Measurements from ENCODE around the gene FRA10AC1.

FRA10AC1 gene

DNA sequence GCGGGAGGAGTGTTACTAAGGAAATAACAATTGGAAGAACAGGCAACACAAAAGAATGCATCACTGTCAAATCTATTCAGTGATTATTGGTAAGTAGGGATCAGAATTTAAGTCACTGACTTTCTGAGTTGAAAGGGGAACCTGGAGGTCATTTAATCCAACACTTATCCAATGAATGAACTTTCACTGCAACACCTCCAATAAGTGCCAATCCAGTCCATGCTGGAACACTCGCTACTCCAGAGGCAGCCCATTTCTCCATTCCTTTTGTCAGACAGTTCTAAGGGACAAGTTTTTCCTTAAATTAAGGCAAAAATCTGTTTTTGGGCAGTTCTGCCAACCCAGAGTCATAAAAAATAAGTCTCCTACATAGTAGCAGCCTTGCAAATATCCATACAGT, 29.5 kb downstream of the FRA10AC1 start:
- no peak for DNase-seq (ENCODE audit: extremely low read depth, low read depth)
- H3K4me3 ChIP-seq (replicated peaks; ENCODE audit: low read depth, low read length), result no peak overlapping the region
- TF ChIP-seq, protein P1, sequence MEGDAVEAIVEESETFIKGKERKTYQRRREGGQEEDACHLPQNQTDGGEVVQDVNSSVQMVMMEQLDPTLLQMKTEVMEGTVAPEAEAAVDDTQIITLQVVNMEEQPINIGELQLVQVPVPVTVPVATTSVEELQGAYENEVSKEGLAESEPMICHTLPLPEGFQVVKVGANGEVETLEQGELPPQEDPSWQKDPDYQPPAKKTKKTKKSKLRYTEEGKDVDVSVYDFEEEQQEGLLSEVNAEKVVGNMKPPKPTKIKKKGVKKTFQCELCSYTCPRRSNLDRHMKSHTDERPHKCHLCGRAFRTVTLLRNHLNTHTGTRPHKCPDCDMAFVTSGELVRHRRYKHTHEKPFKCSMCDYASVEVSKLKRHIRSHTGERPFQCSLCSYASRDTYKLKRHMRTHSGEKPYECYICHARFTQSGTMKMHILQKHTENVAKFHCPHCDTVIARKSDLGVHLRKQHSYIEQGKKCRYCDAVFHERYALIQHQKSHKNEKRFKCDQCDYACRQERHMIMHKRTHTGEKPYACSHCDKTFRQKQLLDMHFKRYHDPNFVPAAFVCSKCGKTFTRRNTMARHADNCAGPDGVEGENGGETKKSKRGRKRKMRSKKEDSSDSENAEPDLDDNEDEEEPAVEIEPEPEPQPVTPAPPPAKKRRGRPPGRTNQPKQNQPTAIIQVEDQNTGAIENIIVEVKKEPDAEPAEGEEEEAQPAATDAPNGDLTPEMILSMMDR (IDR thresholded peaks at IDR 0.05; ENCODE audit: low read depth, low read length, missing control alignments), result no peak

DNA sequence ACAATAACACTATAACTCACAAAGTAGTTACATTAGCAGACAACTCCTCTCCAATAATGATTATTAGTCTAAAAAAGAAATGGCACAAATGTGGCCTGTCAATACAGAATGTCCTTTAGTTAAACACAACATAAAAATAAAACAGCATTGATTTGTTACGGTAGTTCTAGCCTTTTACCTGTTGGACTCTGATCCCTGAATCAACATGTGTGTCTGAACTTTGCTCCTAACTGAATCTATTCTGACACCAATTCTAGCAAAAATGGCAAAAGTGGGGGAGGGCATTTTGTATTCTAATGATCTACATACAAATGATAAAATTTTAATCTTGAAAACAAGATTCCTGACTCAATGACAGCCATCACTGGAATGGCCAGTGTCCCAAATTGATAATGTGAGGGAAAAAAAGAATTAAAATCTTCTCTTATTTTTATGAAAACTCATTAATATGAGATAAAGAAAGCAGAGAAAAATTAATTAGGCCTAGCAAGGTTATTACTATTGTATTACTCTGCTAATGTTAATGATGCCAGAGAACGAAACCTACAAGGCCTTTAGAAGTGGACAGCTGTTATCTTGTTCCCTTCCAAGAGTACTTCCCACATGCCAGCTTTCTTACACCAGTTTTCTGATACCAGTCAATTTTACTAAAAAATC, 30.2 kb downstream of the FRA10AC1 start:
- DNase-seq (ENCODE audit: extremely low read depth, low read depth), result no peak
- no peak overlapping the region for H3K4me3 ChIP-seq (replicated peaks; ENCODE audit: low read depth, low read length)
- TF ChIP-seq, protein P1 (IDR thresholded peaks at IDR 0.05; ENCODE audit: low read depth, low read length, missing control alignments), result no peak

DNA sequence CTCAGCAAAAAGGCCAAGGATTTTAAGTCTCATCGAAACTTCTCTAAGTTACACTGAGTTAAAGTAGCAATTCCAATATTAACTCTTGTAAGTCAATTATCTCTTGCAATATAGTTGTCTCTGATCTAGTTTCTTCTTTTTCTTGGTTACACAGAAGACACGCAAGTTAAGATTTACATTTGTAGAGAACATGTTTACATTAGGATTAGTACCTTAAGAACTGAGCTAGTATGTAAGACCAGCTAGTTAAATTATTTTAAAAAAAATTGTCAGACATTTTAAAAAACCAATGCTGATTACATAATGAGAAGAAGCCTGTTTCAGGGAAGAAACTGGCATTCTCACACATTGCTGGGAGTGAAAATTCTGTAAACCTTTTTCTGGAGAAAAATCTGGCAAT, 31.4 kb downstream of the FRA10AC1 start:
- TF ChIP-seq, protein P1 (IDR thresholded peaks at IDR 0.05; ENCODE audit: low read depth, low read length, missing control alignments), result no peak
- DNase-seq (ENCODE audit: extremely low read depth, low read depth), result no peak

DNA sequence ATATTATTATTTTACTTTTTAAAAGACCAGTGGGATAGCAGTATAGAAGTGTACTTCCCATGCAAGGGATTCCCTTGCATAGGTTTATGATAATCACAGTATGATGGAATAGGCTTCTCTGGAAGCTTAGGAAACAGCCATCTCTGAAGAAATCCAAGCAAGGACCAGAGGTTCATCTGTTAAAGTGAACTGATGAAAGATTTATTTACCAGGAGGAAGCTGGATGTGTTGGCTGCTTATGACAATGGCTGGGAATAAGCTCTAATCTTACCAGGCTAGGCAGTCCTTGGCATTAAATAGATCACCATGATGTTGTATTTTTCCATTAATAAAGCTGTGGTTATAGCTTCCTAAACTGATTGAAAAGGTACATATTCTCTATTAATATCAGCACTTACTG, 32.0 kb downstream of the FRA10AC1 start:
- TF ChIP-seq, protein P1 (IDR thresholded peaks at IDR 0.05; ENCODE audit: low read depth, low read length, missing control alignments), result no peak
- H3K4me3 ChIP-seq (replicated peaks; ENCODE audit: low read depth, low read length), result no peak overlapping the region
- DNase-seq (ENCODE audit: extremely low read depth, low read depth), result no peak

More for the DNA sequence above, 31.4 kb downstream of the FRA10AC1 start:
- no peak overlapping the region for H3K4me3 ChIP-seq (replicated peaks; ENCODE audit: low read depth, low read length)

DNA sequence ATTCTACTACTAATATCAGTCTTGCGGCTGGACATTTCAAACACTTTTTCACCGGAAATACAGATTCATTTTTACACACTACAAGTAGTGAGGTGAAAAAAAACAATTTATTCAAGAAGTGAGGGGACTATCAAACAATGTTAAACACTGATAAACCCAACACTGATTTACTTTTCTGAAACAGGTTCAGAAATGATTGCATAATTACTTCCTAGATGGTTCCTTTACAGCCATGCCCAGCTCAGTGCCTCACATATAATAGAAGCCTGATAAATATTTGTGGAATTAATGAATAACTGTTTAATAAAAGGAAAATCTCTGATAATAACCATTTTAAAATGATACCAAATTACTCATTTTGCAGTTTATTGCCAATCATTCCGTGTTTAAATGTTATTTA, 34.6 kb downstream of the FRA10AC1 start:
- TF ChIP-seq, protein P1 (IDR thresholded peaks at IDR 0.05; ENCODE audit: low read depth, low read length, missing control alignments), result no peak
- no peak for DNase-seq (ENCODE audit: extremely low read depth, low read depth)

DNA sequence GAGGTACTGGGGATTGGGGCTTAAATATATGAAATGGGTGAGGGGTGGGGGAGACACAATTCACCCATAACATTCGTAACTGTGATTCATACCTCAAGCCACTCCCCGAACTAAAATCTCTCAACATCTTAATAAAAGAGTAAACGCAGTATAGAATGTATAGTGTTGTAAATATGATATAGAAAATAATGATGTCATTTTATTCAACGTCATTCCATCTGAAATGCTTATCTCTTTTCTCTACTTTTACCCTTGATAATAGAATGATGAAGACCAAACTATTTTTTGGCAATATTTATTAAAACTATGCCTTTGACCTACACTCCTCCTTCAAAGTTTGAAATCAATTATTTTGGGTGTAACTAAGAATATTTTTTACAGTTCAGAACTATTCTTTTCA, 36.4 kb downstream of the FRA10AC1 start:
- TF ChIP-seq, protein P1 (IDR thresholded peaks at IDR 0.05; ENCODE audit: low read depth, low read length, missing control alignments), result no peak
- DNase-seq (ENCODE audit: extremely low read depth, low read depth), result no peak
- H3K4me3 ChIP-seq (replicated peaks; ENCODE audit: low read depth, low read length), result no peak overlapping the region

More for the DNA sequence above, 34.6 kb downstream of the FRA10AC1 start:
- H3K4me3 ChIP-seq (replicated peaks; ENCODE audit: low read depth, low read length), result no peak overlapping the region

DNA sequence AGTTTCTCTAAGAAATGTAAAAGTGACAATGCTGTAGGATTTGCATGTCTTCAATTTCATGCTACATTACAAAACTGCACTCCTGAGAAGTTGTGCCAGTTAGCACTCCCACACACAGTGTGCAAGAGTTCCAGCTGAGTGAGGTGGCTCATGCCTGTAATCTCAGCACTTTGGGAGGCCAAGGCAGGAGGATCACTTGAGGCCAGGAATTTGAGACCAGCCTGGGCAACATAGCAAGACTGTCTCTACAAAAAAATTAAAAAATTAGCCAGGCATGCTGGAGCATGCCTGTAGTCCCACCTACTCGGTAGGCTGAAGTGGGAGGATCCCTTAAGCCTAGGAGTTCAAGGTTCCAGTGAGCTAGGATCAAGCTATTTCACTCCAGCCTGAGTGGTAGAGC, 44.6 kb downstream of the FRA10AC1 start:
- no peak for DNase-seq (ENCODE audit: extremely low read depth, low read depth)
- no peak overlapping the region for H3K4me3 ChIP-seq (replicated peaks; ENCODE audit: low read depth, low read length)
- TF ChIP-seq, protein P1 (IDR thresholded peaks at IDR 0.05; ENCODE audit: low read depth, low read length, missing control alignments), result no peak

All from HFF-Myc (cell line).